Amniotic stem cell (primary cell): ENCODE data around the gene PLAC1.

Experiments
- DNase-seq: peaks from one replicate; lab custom pipeline; 2025; lab: John Stamatoyannopoulos, UW

Gene PLAC1

GRCh38 chrX:134658002-134658759 is at the start of gene PLAC1:
Gene PLAC1, minus strand, starts transcription at chrX:134658471. Its CDS starts 91,789 bp downstream, at chrX:134566682.
- DNase-seq, result no peak

GRCh38 chrX:134706138-134706537 is 47.9 kb upstream of the PLAC1 start:
- no peak for DNase-seq

GRCh38 chrX:134695999-134696398 is 37.7 kb upstream of the PLAC1 start:
- DNase-seq, result no peak

GRCh38 chrX:134694333-134695322 is 36.4 kb upstream of the PLAC1 start:
- DNase-seq, result no peak

- DNase-seq, result no peak
Observed at GRCh38 chrX:134693644-134694043, 35.4 kb upstream of the PLAC1 start.

- DNase-seq, result peak; percentile 5
Observed at GRCh38 chrX:134692990-134693389, 34.7 kb upstream of the PLAC1 start.

GRCh38 chrX:134692233-134692632 is 34.0 kb upstream of the PLAC1 start:
- DNase-seq, result no peak

GRCh38 chrX:134691453-134691852 is 33.2 kb upstream of the PLAC1 start:
- no peak for DNase-seq

GRCh38 chrX:134688839-134689238 is 30.6 kb upstream of the PLAC1 start:
- no peak for DNase-seq

- no peak for DNase-seq
Observed at GRCh38 chrX:134688031-134688823, 30.0 kb upstream of the PLAC1 start.

- no peak for DNase-seq
Observed at GRCh38 chrX:134685668-134686067, 27.4 kb upstream of the PLAC1 start.

GRCh38 chrX:134684956-134685355 is 26.7 kb upstream of the PLAC1 start:
- no peak for DNase-seq

- DNase-seq, result no peak
Observed at GRCh38 chrX:134683351-134684005, 25.2 kb upstream of the PLAC1 start.

GRCh38 chrX:134682081-134682480 is 23.8 kb upstream of the PLAC1 start:
- DNase-seq, result no peak

- no peak for DNase-seq
Observed at GRCh38 chrX:134679644-134680043, 21.4 kb upstream of the PLAC1 start.

GRCh38 chrX:134679221-134679620 is 20.9 kb upstream of the PLAC1 start:
- no peak for DNase-seq

- DNase-seq, result no peak
Observed at GRCh38 chrX:134677332-134677731, 19.1 kb upstream of the PLAC1 start.

- peak; percentile 11 for DNase-seq
Observed at GRCh38 chrX:134676436-134676835, 18.2 kb upstream of the PLAC1 start.

GRCh38 chrX:134673123-134673522 is 14.9 kb upstream of the PLAC1 start:
- DNase-seq, result no peak

GRCh38 chrX:134672101-134672500 is 13.8 kb upstream of the PLAC1 start:
- DNase-seq, result no peak

GRCh38 chrX:134671294-134671693 is 13.0 kb upstream of the PLAC1 start:
- no peak for DNase-seq
